Measurements from ENCODE around the gene UBE2G2. TPM values are rescaled to one million over a fixed set of nuclear protein-coding genes. Genes with fewer than 3 reads are reported as not detected.

Gene UBE2G2
- total and polyA plus RNA-seq, 2 of the 4 experiments (the other 2 are of a cell fraction): 65.4 to 91.7 TPM

GRCh38 chr21:44749116-44749758 lies 52.4 kb downstream of the UBE2G2 start:
- Histone ChIP-seq H2BK5ac (ENCODE audit: low read depth, low read length, poor library complexity, severe bottlenecking) (no peak overlapping the region), H3K4me1 (ENCODE audit: control insufficient read depth, insufficient read depth, low read length) (no peaks in the 10 kb centered on the region), H4K91ac (ENCODE audit: insufficient read depth, low read depth, low read length) (no peak overlapping the region), H3K27ac (ENCODE audit: insufficient read depth, low read length) (no peak overlapping the region), H3K14ac (replicated peaks; ENCODE audit: low read depth, low read length) (no peak overlapping the region), H2AK9ac (replicated peaks; ENCODE audit: low read depth, low read length, poor library complexity) (no peak overlapping the region), H3K4ac (ENCODE audit: low read depth, low read length) (no peak overlapping the region), H3K9ac (ENCODE audit: low read depth, low read length) (no peak overlapping the region), H2BK15ac (ENCODE audit: low read depth, low read length) (no peak overlapping the region), H4K5ac (ENCODE audit: low read depth, low read length) (no peak overlapping the region), H3K4me3 (ENCODE audit: insufficient read depth, low read depth, low read length) (no peak overlapping the region), H3K79me1 (ENCODE audit: low read depth in 1 of 2, low read length in 2 of 2) (no peaks in the 10 kb centered on the region), H3K23ac (ENCODE audit: low read depth, low read length) (no peak overlapping the region), H3K36me3 (ENCODE audit: control insufficient read depth, insufficient read depth, low read length) (no peaks in the 10 kb centered on the region), H2AK5ac (ENCODE audit: low read depth, low read length) (no peak overlapping the region), H3K56ac (ENCODE audit: extremely low read depth, insufficient read depth, low read length) (no peak overlapping the region), H2BK20ac (ENCODE audit: low read depth, low read length) (no peak overlapping the region), H3K27me3 (ENCODE audit: control insufficient read depth, insufficient read depth, low read length) (peaks cover 42% of the 10 kb centered on the region), H3K9me1 (ENCODE audit: insufficient read depth, low read length) (peaks cover 2% of the 10 kb centered on the region; the same call in 1 of the 2 replicates), H2BK120ac (ENCODE audit: low read depth, low read length) (no peak overlapping the region), H2AFZ (replicated peaks; ENCODE audit: low read length, poor library complexity) (no peak overlapping the region), H4K8ac (ENCODE audit: low read depth in 2 of 2, low read length in 2 of 2) (no peak overlapping the region), H4K20me1 (ENCODE audit: insufficient read depth, low read length) (no peaks in the 10 kb centered on the region), H3K9me3 (ENCODE audit: control insufficient read depth, insufficient read depth, low read length) (peaks cover 1% of the 10 kb centered on the region; the same call in 1 of the 2 replicates), H3K4me2 (ENCODE audit: low read depth, low read length) (no peak overlapping the region), H3K18ac (ENCODE audit: low read depth, low read length) (no peak overlapping the region)
- in situ Hi-C loops (cut with MboI; ENCODE audit: low sequenced_read_pairs): no loop called here
- no TSS peak for BruUV-seq (replicated peaks)
- ChIA-PET POLR2A (ENCODE audit: unreplicated experiment) (no interaction called here), CTCF (no interaction called here)
- no peak for TF ChIP-seq RCOR1 (IDR thresholded peaks at IDR 0.05; ENCODE audit: insufficient replicate concordance, low read length)
- TF ChIP-seq CEBPB (IDR thresholded peaks at IDR 0.05; ENCODE audit: low read depth, low read length): no peak
- TF ChIP-seq MAZ (IDR thresholded peaks at IDR 0.05; ENCODE audit: borderline replicate concordance, low read depth, low read length): no peak
- no peak for TF ChIP-seq RFX5 (IDR thresholded peaks at IDR 0.05; ENCODE audit: low read depth, low read length)
- no peak for TF ChIP-seq MAFK (IDR thresholded peaks at IDR 0.05; ENCODE audit: low read depth, low read length)
- TF ChIP-seq CHD1 (IDR thresholded peaks at IDR 0.05; ENCODE audit: low read depth, low read length): no peak
- no peak for TF ChIP-seq POLR2A (IDR thresholded peaks at IDR 0.05; ENCODE audit: low read depth, low read length)
- TF ChIP-seq MXI1 (IDR thresholded peaks at IDR 0.05; ENCODE audit: borderline replicate concordance, low read depth, low read length): no peak
- no peak for TF ChIP-seq ELK1 (IDR thresholded peaks at IDR 0.05; ENCODE audit: borderline replicate concordance, low read depth, low read length)
- no peak for TF ChIP-seq SMC3 (IDR thresholded peaks at IDR 0.05; ENCODE audit: low read depth, low read length)
- TF ChIP-seq BHLHE40 (IDR thresholded peaks at IDR 0.05; ENCODE audit: low read depth, low read length): no peak
- intact Hi-C loops (cut with micrococcal nuclease): no loop called here
- no peak for DNase-seq
- no peak for ATAC-seq (ENCODE audit: low read depth)
- 54% methylated on average over 5 of the region's 26 CpGs; no CpG with 5 or more reads in 1 of the 2 experiments for WGBS, 2 experiments (ENCODE audit: extremely low coverage in 2 of 2, insufficient read length in 1 of 2)
- dilution Hi-C loops (cut with HindIII; ENCODE audit: low sequenced_read_pairs, unreplicated experiment): no loop called here
